Measurements from ENCODE around the gene IMPACT. TPM values are rescaled to one million over a fixed set of nuclear protein-coding genes. Genes with fewer than 3 reads are reported as not detected.

The IMPACT gene
- total RNA-seq, 4 donors from 2014 or later: 14.7 to 26.2 (median 15.4) TPM

DNA sequence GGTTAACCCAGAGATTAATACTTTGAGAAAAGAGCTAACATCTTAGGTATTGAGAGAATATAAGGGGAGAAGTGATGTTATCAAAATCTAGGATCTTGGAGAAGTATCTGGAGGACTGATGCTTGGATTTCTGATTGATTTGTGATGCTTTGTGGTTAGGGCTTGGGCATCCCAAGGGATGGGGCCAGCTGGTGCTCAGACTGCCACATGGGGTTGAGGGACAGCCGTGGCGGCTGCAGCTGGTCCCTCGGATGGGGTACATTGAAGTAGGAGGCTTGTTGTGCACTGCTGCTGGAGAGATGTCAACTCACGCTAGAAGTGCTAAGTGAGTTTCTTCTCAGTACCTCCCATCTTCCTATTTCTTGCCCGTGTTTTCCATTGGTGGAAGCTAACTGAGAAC lies 56.4 kb downstream of the IMPACT start:
- 90% methylated on average over 5 of the region's 5 CpGs for WGBS
- Histone ChIP-seq H3K9me3 (no peaks in the 10 kb centered on the region), H3K27ac (no peak overlapping the region), H3K4me1 (peaks cover 3% of the 10 kb centered on the region), H3K27me3 (no peaks in the 10 kb centered on the region), H3K36me3 (no peaks in the 10 kb centered on the region), H3K4me3 (no peak overlapping the region)
- no peak for DNase-seq (ENCODE audit: low spot score in 2 of 2)
- TF ChIP-seq POLR2A (IDR thresholded peaks at IDR 0.05) (no peak), POLR2AphosphoS5 (IDR thresholded peaks at IDR 0.05) (no peak), EP300 (IDR thresholded peaks at IDR 0.05) (no peak)
- TF ChIP-seq, protein P1, sequence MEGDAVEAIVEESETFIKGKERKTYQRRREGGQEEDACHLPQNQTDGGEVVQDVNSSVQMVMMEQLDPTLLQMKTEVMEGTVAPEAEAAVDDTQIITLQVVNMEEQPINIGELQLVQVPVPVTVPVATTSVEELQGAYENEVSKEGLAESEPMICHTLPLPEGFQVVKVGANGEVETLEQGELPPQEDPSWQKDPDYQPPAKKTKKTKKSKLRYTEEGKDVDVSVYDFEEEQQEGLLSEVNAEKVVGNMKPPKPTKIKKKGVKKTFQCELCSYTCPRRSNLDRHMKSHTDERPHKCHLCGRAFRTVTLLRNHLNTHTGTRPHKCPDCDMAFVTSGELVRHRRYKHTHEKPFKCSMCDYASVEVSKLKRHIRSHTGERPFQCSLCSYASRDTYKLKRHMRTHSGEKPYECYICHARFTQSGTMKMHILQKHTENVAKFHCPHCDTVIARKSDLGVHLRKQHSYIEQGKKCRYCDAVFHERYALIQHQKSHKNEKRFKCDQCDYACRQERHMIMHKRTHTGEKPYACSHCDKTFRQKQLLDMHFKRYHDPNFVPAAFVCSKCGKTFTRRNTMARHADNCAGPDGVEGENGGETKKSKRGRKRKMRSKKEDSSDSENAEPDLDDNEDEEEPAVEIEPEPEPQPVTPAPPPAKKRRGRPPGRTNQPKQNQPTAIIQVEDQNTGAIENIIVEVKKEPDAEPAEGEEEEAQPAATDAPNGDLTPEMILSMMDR (IDR thresholded peaks at IDR 0.05): no peak

DNA sequence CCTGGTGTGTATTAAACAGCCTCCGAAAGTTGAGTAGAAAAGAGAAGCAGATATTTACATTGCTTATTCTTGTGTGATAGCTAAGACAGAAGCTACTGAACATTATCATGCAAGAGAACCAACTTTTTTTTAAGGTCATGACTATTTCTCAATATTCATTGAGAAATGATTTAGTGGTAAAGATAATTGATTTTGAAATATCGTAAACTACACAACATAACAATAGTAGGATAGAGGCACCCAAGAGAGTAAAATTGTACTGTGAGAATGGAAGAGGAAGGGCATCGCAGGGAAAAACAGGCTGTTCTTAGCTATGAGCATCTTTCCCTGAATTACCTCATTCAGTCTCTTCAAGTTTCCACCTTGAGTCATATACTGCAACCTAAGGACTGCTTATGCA lies 59.2 kb downstream of the IMPACT start:
- Histone ChIP-seq H3K36me3 (no peaks in the 10 kb centered on the region), H3K27me3 (no peaks in the 10 kb centered on the region), H3K4me1 (peaks cover 6% of the 10 kb centered on the region), H3K9me3 (no peaks in the 10 kb centered on the region), H3K4me3 (no peak overlapping the region), H3K27ac (no peak overlapping the region)
- 90% methylated on average over 3 of the region's 3 CpGs for WGBS
- no peak for DNase-seq (ENCODE audit: low spot score in 2 of 2)
- TF ChIP-seq, protein P1 (IDR thresholded peaks at IDR 0.05): no peak
- TF ChIP-seq POLR2AphosphoS5 (IDR thresholded peaks at IDR 0.05) (no peak), EP300 (IDR thresholded peaks at IDR 0.05) (no peak), POLR2A (IDR thresholded peaks at IDR 0.05) (no peak)

DNA sequence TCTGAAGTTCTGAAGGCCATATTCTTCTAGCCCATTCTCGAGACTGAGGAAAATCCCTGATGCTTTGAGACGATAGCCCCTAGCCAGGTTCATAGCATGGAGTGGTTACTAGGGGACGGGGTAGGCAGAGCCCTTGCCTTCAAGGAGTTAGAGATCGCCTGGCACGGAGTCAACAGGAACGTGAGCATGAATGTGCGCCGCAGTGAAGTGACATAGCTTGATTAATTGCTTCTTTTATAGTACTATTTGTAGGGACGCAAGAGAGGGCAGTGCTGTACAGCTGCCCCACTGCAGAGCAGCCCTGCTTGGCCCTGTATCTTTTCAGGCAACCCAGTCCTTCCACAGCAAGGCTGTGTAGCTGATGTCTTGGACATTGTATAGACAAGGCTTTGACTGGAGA lies 60.2 kb downstream of the IMPACT start:
- TF ChIP-seq EP300 (IDR thresholded peaks at IDR 0.05) (no peak), POLR2AphosphoS5 (IDR thresholded peaks at IDR 0.05) (no peak), POLR2A (IDR thresholded peaks at IDR 0.05) (no peak)
- TF ChIP-seq, protein P1 (IDR thresholded peaks at IDR 0.05): no peak
- H3K36me3 ChIP-seq: no peaks in the 10 kb centered on the region
- H3K4me1 ChIP-seq: peaks cover 6% of the 10 kb centered on the region
- H3K27ac ChIP-seq: no peak overlapping the region
- no peaks in the 10 kb centered on the region for H3K27me3 ChIP-seq
- no peaks in the 10 kb centered on the region for H3K9me3 ChIP-seq
- no peak overlapping the region for H3K4me3 ChIP-seq
- no peak for DNase-seq (ENCODE audit: low spot score in 2 of 2)
- WGBS: 54% methylated on average over 9 of the region's 9 CpGs

DNA sequence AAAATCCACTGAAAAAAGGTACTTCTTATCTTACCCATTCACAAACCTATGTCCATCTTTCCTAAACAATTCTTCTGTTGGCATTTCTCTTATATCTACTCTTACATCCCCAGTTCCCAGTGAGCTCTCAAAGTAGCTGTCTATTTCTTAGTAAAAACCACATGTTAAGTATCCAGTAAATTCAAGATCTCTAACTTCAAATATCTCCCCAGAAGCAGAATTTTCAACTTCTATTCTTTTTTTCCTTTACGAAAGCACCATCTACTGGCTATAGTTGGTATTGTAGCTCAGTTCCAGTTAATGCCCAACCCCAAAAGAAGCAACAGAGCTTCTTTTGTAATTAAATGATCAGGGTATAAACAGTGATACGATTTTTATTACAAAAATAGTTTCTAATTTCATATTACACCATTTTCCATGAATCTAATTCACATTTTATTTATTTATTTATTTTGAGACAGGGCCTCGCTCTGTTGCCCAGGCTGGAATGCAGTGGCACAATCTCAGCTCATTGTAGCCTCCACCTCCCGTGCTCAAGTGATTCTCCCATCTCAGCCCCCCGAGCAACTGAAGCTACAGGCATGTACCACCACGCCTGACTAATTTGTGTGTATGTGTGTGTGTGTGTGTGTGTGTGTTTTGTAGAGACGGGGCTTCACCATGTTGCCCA lies 62.5 kb downstream of the IMPACT start:
- TF ChIP-seq POLR2AphosphoS5 (IDR thresholded peaks at IDR 0.05): no peak
- no peak for TF ChIP-seq POLR2A (IDR thresholded peaks at IDR 0.05)
- TF ChIP-seq EP300 (IDR thresholded peaks at IDR 0.05): no peak
- TF ChIP-seq, protein P1 (IDR thresholded peaks at IDR 0.05): peak; percentile 46 to 74

DNA sequence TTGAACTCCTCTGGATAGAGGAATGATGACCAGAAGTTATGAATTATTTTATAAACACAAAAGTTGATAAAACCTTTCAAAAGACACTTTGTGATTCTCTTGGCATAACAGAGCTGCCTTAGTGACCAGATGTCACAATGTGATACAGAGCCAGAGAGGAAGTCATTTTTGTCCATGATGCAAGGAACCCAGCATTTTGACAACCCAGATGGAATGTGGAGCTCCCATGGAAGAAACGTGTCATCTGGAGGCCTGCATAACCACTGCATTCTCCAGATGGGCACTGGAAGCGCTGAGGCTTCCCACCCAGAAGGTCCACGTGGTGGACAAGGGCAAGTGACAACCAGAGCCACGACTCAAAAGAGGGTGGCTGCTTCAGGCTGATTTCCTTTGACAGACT lies 64.1 kb downstream of the IMPACT start:
- WGBS: 11% methylated on average over 4 of the region's 4 CpGs
- Histone ChIP-seq H3K36me3 (no peaks in the 10 kb centered on the region), H3K4me3 (no peak overlapping the region), H3K4me1 (peaks cover 6% of the 10 kb centered on the region), H3K27me3 (no peaks in the 10 kb centered on the region), H3K27ac (no peak overlapping the region), H3K9me3 (no peaks in the 10 kb centered on the region)
- no peak for TF ChIP-seq POLR2A (IDR thresholded peaks at IDR 0.05)
- peak in 1 of 3 donors; percentile 9 for TF ChIP-seq POLR2AphosphoS5 (IDR thresholded peaks at IDR 0.05)
- DNase-seq (ENCODE audit: low spot score in 2 of 2): no peak

More for the DNA sequence above, 62.5 kb downstream of the IMPACT start:
- DNase-seq (ENCODE audit: low spot score in 2 of 2): peak in 1 of 2 donors; percentile 13
- H3K9me3 ChIP-seq: no peaks in the 10 kb centered on the region
- peaks cover 6% of the 10 kb centered on the region for H3K4me1 ChIP-seq
- H3K36me3 ChIP-seq: no peaks in the 10 kb centered on the region
- H3K27me3 ChIP-seq: no peaks in the 10 kb centered on the region
- 50% methylated on average over 7 of the region's 7 CpGs for WGBS
- H3K4me3 ChIP-seq: no peak overlapping the region
- no peak overlapping the region for H3K27ac ChIP-seq

All from suprapubic skin (tissue), 4 donors.